SK-N-SH treated with all-trans-retinoic acid at 6 μM for 48 hours (cell line): ENCODE measurements around the gene EIF5A.

ENCODE experiments used
- ATAC-seq: fragments of 200-7000 bp; cut with Tn5 transposase; 3 replicates; pipeline ENCODE4 v1.9.1; 2020; ENCODE audit warnings: mild to moderate bottlenecking, moderate library complexity
- ARNTL ChIP-seq: fragments of 450-650 bp; formaldehyde crosslinking; IDR thresholded peaks from 2 replicates; pipeline ENCODE4 v1.5.0; 2020; ENCODE audit warnings: low read depth, mild to moderate bottlenecking, moderate library complexity, borderline replicate concordance
- BACH2 ChIP-seq: fragments of 250-450 bp; sonication (Bioruptor Pico); IDR thresholded peaks from 2 replicates; pipeline ENCODE4 v1.9.0; 2021; ENCODE audit warnings: mild to moderate bottlenecking, borderline replicate concordance
- CREB5 ChIP-seq: fragments of 250-450 bp; sonication (Bioruptor Pico); IDR thresholded peaks from 2 replicates; pipeline ENCODE4 v1.5.1; 2020; ENCODE audit warnings: low read depth, mild to moderate bottlenecking, moderate library complexity
- CSDC2 ChIP-seq: fragments of 250-450 bp; sonication (Bioruptor Pico); IDR thresholded peaks from 2 replicates; pipeline ENCODE4 v1.5.0; 2020; ENCODE audit warnings: mild to moderate bottlenecking, moderate library complexity
- CSRNP3 ChIP-seq: fragments of 250-450 bp; sonication (Bioruptor Pico); IDR thresholded peaks from 2 replicates; pipeline ENCODE4 v1.5.1; 2021; ENCODE audit warnings: mild to moderate bottlenecking, moderate library complexity
- ESRRG ChIP-seq: fragments of 250-450 bp; sonication (Bioruptor Pico); IDR thresholded peaks from 2 replicates; pipeline ENCODE4 v1.6.1; 2021; ENCODE audit warnings: mild to moderate bottlenecking
- ISL1 ChIP-seq: fragments of 250-450 bp; sonication (Bioruptor Pico); IDR thresholded peaks from 2 replicates; pipeline ENCODE4 v2.1.2; 2022; ENCODE audit warnings: mild to moderate bottlenecking, moderate library complexity
- OSR1 ChIP-seq: fragments of 250-450 bp; sonication (Bioruptor Pico); IDR thresholded peaks from 2 replicates; pipeline ENCODE4 v1.8.0; 2022; ENCODE audit warnings: moderate library complexity, mild to moderate bottlenecking, inconsistent platforms
- PATZ1 ChIP-seq: fragments of 250-450 bp; sonication (Bioruptor Pico); IDR thresholded peaks from 2 replicates; pipeline ENCODE4 v1.8.0; 2020; ENCODE audit warnings: mild to moderate bottlenecking, moderate library complexity, borderline replicate concordance
- POU6F1 ChIP-seq: fragments of 250-450 bp; sonication (Bioruptor Pico); IDR thresholded peaks from 2 replicates; pipeline ENCODE4 v1.8.0; 2021; ENCODE audit warnings: low read depth, mild to moderate bottlenecking, moderate library complexity, borderline replicate concordance
- PPARA ChIP-seq: fragments of 250-450 bp; sonication (Bioruptor Pico); IDR thresholded peaks from 2 replicates; pipeline ENCODE4 v1.5.0; 2020; ENCODE audit warnings: mild to moderate bottlenecking, borderline replicate concordance
- RARB ChIP-seq: fragments of 250-450 bp; sonication (Bioruptor Pico); IDR thresholded peaks from 2 replicates; pipeline ENCODE4 v1.8.0; 2021; ENCODE audit warnings: mild to moderate bottlenecking, moderate library complexity
- SNAI2 ChIP-seq: fragments of 250-450 bp; sonication (Bioruptor Pico); IDR thresholded peaks from 2 replicates; pipeline ENCODE4 v1.5.0; 2020; ENCODE audit warnings: mild to moderate bottlenecking, moderate library complexity
- TCF4 ChIP-seq: fragments of 250-450 bp; sonication (Bioruptor Pico); IDR thresholded peaks from 2 replicates; pipeline ENCODE4 v1.8.0; 2021; ENCODE audit warnings: mild to moderate bottlenecking, moderate library complexity, borderline replicate concordance
- TOX ChIP-seq: fragments of 250-450 bp; sonication (Bioruptor Pico); IDR thresholded peaks from 2 replicates; pipeline ENCODE4 v1.8.0; 2021; ENCODE audit warnings: mild to moderate bottlenecking, moderate library complexity, borderline replicate concordance
- TSHZ2 ChIP-seq: fragments of 250-450 bp; sonication (Bioruptor Pico); IDR thresholded peaks from 2 replicates; pipeline ENCODE4 v1.5.0; 2020; ENCODE audit warnings: mild to moderate bottlenecking, moderate library complexity
- ZC3H10 ChIP-seq: fragments of 250-450 bp; sonication (Bioruptor Pico); IDR thresholded peaks from 2 replicates; pipeline ENCODE4 v1.5.1; 2021; ENCODE audit warnings: mild to moderate bottlenecking, moderate library complexity
- ZFP3 ChIP-seq: fragments of 250-450 bp; sonication (Bioruptor Pico); IDR thresholded peaks from 2 replicates; pipeline ENCODE4 v1.5.0; 2020; ENCODE audit warnings: mild to moderate bottlenecking, moderate library complexity
- ZFP30 ChIP-seq: fragments of 450-650 bp; formaldehyde crosslinking; IDR thresholded peaks from 2 replicates; pipeline ENCODE4 v1.5.0; 2022; ENCODE audit warnings: mild to moderate bottlenecking, moderate library complexity
- ZNF565 ChIP-seq: fragments of 450-650 bp; formaldehyde crosslinking; conservative IDR thresholded peaks from 2 replicates; pipeline ENCODE4 v1.5.0; 2020; ENCODE audit warnings: low read depth, mild to moderate bottlenecking, moderate library complexity
- ZNF70 ChIP-seq: fragments of 450-650 bp; formaldehyde crosslinking; IDR thresholded peaks from 2 replicates; pipeline ENCODE4 v1.5.0; 2020; ENCODE audit warnings: mild to moderate bottlenecking, moderate library complexity
- ZNF8 ChIP-seq: fragments of 450-650 bp; formaldehyde crosslinking; IDR thresholded peaks from 2 replicates; pipeline ENCODE4 v1.5.0; 2020; ENCODE audit warnings: mild to moderate bottlenecking, moderate library complexity

The EIF5A gene

GRCh38 chr17:7356072-7356549, 48.7 kb downstream of the EIF5A start:
- peak; percentile 60 for ATAC-seq
- no peak for TF ChIP-seq CSDC2 (CRISPR knock-in tag)
- no peak for TF ChIP-seq ZFP3 (CRISPR knock-in tag)
- TF ChIP-seq ZNF70 (CRISPR knock-in tag): no peak
- no peak for TF ChIP-seq BACH2 (CRISPR knock-in tag)
- TF ChIP-seq TCF4 (CRISPR knock-in tag): no peak
- no peak for TF ChIP-seq CREB5 (CRISPR knock-in tag)
- TF ChIP-seq PATZ1: no peak
- no peak for TF ChIP-seq TOX (CRISPR knock-in tag)

GRCh38 chr17:7356756-7357155, 49.3 kb downstream of the EIF5A start:
- TF ChIP-seq ZFP3 (CRISPR knock-in tag) (no peak), TOX (CRISPR knock-in tag) (no peak)
- ATAC-seq: no peak

GRCh38 chr17:7357381-7357780, 50.0 kb downstream of the EIF5A start:
- no peak for ATAC-seq
- TF ChIP-seq CREB5 (CRISPR knock-in tag): no peak
- no peak for TF ChIP-seq ZNF565 (CRISPR knock-in tag)
- no peak for TF ChIP-seq ZFP3 (CRISPR knock-in tag)
- TF ChIP-seq ISL1: no peak
- TF ChIP-seq POU6F1 (CRISPR knock-in tag): no peak
- no peak for TF ChIP-seq OSR1 (CRISPR knock-in tag)
- TF ChIP-seq SNAI2 (CRISPR knock-in tag): no peak
- TF ChIP-seq, all 23 proteins: peak for 0

- ATAC-seq: no peak
- TF ChIP-seq ZFP30 (CRISPR knock-in tag): no peak
- TF ChIP-seq ZNF8: no peak
- TF ChIP-seq ZNF565 (CRISPR knock-in tag): no peak
- no peak for TF ChIP-seq OSR1 (CRISPR knock-in tag)
- no peak for TF ChIP-seq TSHZ2 (CRISPR knock-in tag)
- no peak for TF ChIP-seq TOX (CRISPR knock-in tag)
- TF ChIP-seq CREB5 (CRISPR knock-in tag): no peak
- no peak for TF ChIP-seq RARB (CRISPR knock-in tag)
- TF ChIP-seq ZC3H10 (CRISPR knock-in tag): no peak
- TF ChIP-seq ZFP3 (CRISPR knock-in tag): no peak
- no peak for TF ChIP-seq CSRNP3 (CRISPR knock-in tag)
- no peak for TF ChIP-seq PATZ1
- TF ChIP-seq ISL1: no peak
- TF ChIP-seq ARNTL (CRISPR knock-in tag): no peak
- TF ChIP-seq PPARA (CRISPR knock-in tag): no peak
- TF ChIP-seq ZNF70 (CRISPR knock-in tag): no peak
- TF ChIP-seq TCF4 (CRISPR knock-in tag): no peak
- TF ChIP-seq ESRRG (CRISPR knock-in tag): no peak
These were observed 54.5 kb downstream of the EIF5A start for GRCh38 chr17:7361906-7362305.
